DMS 273 (cell line): ENCODE data around the gene SH3BGRL3.
A peak's percentile ranks its signal among the peaks of the same experiment; 100 is the strongest.
"Not testable (repeated sequence)": the region's sequence is repeated elsewhere in the genome, so short reads cannot be mapped to it uniquely, and the experiment has no call there.

Source experiments
- DNase-seq: peaks from one replicate; lab custom pipeline; 2025; ENCODE audit not compliant: unreplicated experiment; lab: John Stamatoyannopoulos, UW

SH3BGRL3 gene

DNA sequence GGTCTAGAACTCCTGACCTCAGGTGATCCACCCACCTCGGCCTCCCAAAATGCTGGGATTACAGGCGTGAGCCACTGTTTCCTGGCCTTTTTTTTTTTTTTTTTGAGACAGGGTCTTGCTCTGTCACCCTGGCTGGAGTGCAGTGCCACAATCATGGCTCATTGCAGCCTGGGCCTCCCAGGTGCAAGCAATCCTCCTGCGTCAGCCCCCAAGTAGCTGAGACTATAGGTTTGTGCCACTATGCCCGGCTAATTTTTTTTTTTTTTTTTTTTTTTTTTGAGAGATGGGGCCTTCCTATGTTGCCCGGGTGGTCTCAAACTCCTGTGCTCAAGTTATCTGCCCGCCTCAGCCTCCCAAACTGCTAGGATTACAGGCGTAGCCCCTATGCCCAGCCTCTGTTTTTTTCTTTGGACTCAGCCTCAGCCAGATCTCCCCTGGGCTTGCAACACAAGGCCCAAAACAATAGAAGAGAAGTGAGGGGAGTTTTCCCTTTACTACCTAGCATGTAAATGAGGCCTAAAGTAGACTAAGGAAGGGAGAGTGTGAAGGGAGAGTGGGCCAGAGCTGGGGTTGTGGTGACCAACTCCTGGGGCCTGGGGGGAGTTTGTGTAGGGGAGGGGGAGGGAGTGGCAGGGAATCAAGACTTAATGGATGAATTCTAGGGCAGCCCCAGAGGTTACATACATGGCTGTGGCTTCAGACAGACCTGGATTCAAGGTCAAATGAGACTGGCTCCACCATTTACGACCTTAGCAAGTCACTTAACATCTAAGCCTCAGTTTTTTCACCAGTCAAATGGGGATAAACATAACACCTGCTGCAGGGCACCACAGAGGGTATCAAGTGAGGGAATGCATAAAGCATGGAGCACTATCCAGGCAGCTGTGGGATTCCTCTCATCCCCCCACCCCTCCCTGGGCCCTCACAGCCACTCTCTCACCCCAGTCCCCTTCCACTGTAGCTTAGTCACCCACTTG, 36.3 kb downstream of the SH3BGRL3 start:
- no peak for DNase-seq

DNA sequence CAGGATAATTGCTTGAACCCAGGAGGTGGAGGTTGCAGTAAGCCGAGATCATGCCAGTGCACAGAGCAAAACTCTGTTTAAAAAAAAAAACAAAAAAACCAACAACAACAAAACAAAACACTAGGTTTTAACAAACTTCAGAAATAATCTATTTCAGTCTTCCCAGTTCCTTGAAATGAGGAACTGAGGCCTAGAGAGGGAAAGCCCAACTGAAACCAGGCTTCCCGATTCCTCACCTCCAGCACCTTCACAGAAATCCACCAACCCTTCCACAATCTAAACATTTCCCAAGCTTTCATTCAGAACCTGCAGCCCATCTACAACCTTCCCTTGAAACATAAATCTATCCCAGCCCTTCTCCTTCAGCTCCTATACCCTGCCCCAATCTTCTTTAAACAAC, 37.3 kb downstream of the SH3BGRL3 start:
- DNase-seq, result no peak

DNA sequence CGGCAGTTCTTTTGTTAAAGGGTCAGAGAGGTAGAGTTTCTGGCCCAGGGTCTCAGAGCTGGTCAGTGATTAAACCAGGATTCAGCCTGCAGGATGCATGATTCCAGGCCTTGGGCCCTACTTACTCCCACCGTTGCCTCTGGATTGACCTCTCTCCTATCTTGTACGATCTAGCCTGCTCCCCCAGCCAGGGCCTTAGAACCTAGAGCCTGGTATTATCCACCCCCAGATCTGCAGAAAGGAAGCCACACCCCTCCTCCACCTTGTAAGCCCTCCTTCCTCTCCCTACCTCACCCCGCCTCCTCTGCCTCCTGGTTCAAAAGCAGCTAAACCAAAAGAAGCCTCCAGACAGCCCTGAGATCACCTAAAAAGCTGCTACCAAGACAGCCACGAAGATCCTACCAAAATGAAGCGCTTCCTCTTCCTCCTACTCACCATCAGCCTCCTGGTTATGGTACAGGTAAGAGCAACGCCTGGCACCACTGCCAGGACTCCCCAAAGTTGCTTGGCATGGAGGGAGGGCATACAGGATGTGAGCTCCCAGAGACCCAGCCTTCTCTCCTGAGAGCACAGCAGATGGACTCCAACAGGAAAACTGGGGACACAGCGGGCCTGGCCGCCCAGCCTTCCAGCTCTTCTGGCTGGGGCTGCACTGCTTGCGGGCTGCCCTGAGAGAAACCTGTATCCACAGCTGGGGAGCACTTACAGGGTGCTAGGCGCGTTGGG, 37.9 kb downstream of the SH3BGRL3 start, which contains the start of gene CD52:
TSS of gene CD52 (plus strand) at position 347 of the 726 bp plus-strand sequence. CDS start at position 407, 60 bp downstream.
- no peak for DNase-seq

DNA sequence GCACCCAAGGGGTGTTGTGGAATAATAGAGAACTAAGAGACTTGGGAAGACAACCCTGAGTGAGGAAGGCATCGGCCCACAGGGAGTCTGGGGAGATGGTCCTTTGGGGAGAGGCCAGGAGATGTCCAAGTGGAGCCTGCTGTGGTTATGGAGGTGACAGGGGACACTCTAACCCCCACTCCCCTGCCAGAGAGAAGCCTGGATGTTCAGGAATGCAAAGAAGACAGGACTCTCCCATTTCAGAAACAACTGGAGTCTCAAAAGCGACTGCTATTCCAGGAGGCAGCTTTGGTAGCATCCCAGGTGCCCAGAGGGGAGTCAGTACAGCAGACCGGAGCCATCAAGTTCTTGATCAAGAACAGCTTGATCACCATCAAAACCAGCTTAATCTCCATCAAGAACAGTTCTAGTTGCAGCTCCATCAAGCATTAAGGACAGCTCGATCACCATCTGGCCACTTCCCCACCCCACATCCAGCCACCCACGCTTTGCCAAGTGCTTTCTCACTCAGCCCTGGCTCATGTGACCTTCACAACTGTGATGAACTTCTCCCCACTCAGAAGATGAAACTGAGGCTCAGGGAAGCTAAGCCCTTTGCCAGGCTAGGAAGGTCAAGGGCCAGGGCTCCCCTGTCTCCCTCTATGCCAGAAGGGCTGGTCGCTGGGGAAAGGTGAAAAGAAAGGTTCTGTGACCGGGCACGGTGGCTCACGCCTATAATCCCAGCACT, 38.6 kb downstream of the SH3BGRL3 start:
- peak; percentile 71 for DNase-seq

DNA sequence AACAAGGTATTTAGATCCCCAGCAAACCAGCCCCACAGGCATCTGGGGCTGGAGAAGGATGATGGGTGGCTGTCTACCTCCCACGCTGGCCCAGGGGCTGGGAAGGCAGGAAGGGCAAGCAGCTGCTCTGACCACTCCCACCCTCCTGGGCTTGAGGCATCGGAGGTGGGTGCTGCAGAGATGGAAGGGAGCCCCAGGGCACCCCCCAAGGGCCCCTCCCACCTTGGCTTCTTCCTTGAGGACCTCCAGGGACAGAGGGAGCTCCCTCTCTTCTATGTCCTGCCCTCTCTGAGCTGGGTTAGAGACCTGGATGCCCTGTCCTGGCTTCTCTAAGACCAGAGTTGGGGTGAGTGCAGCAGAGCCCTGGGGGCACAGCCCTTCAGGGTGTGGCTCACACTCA, 41.0 kb downstream of the SH3BGRL3 start:
- no peak for DNase-seq

DNA sequence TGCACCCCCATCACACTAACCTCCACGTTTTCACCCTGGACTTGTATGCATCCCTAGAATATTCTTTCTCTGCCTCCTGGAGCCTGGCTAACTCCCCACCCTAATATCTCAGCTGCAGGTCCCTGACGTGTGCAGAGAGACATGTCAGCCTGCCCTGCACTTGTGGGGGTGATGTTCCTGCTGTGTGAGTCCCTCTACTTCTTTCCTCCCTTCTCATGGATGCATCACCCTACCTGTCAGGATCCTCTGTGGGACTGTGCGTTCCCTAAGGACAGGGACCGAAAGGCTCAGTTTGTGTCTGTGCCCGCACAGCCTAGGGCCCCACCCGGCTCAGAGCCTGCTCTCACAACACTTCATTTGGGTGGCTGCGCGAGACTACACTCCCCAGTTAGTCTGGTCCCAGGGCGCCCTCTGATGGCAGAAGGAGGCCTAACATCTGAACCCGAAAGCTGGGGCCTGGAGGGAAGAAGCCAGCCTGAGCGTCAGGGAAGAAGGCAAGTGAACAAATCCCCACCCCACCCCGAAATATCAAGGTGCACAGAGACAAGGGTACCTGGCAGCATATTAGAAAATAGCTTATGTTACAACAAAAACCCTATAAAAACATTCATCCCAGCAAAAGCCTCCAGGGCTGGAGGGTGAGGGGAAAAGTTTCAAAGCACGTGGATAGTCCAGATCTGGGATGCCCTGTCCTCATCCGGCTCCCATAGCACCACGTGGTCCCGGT, 41.6 kb downstream of the SH3BGRL3 start:
- DNase-seq, result peak; percentile 95

DNA sequence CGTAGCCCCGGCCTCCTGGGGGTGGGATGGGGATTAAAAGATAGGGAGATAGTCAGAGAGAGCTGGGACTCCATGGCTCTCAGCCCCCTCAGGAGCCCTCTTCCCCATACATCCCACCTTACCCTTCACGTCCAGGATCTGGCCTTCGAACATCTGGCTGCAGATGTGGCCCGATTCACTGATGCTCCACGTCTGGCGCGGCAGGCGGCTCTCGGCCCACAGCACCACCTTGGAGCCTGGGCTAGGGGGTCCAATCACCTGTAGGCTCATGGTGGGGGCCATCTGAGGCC, 42.1 kb downstream of the SH3BGRL3 start:
- DNase-seq, result no peak

DNA sequence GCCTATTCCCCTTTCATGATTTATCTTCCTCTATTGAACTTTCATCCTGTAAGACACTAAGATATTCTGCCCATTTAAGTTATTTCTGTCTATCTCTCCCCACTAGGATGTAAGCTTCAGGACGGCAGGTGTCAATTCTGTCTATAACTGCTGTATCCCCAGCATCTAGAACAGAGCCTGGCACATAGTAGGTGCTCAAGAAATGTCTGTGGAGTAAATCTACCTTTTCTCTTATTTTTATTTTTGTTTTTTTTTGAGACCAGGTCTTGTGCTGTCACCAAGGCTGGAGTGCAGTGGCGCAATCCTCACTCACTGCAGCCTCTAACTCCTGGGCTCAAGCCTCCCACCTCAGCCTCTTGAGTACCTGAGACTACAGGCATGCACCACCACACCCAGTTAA, 43.5 kb downstream of the SH3BGRL3 start:
- no peak for DNase-seq

DNA sequence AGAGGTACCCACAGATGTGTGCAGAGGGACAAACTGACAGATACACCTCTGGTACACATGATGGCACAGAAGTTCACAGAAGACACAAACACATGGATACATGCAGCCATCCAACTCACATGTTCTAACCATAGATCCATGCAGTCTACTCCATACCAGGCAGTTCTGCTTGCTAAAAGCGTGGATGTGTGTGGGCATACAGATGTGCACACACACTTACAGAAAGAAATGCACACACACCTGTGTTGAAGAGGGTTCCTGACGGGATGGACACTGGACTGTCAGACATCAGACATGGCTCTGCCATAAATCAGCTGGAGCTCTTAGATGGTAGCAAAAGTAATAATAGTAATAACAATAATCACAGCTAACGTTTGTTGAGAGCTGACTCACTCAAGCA, 44.7 kb downstream of the SH3BGRL3 start:
- no peak for DNase-seq

DNA sequence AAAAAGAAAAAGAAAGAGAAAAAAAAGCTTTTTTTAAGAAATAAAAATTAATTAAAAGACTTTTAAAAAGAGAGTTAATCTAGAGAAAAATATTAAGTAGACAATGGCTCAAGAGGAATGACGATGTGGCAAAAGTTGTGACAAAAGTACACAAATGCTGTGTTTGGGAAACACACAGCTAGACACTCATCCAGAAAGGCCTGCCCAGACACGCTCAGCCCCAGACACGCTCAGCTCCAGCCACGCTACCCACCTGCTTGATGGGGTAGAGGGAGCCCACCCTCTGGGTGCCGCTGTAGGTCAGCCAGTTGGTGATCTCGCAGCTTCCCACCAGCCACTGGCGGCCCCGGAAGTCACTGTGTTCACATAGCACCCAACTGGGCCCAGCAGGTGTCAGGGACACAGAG, 48.1 kb downstream of the SH3BGRL3 start:
- DNase-seq, result peak; percentile 48

DNA sequence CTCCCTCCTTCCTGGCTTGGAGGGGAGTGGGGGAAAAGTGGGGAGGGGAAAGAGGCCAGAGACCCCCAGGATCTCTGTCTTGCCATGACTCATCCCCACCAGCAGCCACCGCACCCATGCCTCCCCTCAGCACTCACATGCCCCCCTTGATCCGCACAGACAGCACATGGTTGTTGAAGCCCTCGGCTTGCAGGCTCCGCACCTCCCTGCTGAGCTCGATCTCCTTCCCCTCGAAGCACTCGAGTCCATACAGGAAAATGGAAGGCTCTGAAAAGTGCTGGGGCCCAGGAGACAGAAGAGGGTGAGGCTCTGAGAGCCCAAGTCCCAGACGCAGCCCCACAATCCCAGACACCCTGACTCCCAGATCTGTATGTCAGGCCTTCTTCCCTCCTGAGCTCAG, 48.7 kb downstream of the SH3BGRL3 start:
- no peak for DNase-seq

DNA sequence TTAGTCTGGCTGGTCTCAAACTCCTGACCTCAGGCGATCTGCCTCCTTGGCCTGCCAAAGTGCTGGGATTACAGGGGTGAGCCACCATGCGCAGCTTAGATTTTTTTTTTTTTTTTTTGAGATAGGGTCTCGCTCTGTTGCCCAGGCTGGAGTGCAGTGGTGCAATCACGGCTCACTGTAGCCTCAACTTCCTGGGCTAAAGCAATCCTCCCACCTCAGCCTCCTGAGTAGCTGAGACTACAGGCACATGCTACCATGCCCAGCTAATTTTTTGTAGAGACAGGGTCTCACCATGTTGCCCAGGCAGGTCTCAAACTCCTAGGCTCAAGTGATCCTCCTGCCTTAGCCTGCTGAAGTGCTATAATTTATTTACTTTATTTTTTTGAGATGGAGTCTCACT, 49.5 kb downstream of the SH3BGRL3 start:
- DNase-seq, result not testable (repeated sequence)

DNA sequence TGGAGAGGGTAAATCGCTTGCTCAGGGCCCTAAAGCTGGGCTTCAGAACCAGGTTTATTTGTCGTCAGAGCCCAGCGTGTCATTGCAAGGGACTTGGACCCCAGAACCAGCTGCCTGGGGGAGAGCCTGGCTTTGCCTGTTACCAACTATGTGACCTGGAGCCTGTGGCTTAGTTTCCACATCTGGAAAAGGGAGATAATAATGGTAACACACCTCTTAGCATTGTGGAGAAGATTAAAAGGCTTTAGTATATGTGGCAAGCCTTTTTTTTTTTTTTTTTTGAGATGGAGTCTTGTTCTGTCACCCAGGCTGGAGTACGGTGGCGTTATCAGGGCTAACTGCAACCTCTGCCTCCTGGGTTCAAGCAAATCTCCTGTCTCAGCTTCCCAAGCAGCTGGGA, 50.4 kb downstream of the SH3BGRL3 start:
- DNase-seq, result no peak
